NOMO-1 treated with dmso at 0.1 percent for 144 hours (cell line): ENCODE data around the gene SLC17A2.
"Not testable (repeated sequence)": the region's sequence is repeated elsewhere in the genome, so short reads cannot be mapped to it uniquely, and the experiment has no call there.

Experiments used
- DNase-seq: peaks from one replicate; lab custom pipeline; 2025; ENCODE audit not compliant: unreplicated experiment; lab: John Stamatoyannopoulos, UW

The SLC17A2 gene

DNA sequence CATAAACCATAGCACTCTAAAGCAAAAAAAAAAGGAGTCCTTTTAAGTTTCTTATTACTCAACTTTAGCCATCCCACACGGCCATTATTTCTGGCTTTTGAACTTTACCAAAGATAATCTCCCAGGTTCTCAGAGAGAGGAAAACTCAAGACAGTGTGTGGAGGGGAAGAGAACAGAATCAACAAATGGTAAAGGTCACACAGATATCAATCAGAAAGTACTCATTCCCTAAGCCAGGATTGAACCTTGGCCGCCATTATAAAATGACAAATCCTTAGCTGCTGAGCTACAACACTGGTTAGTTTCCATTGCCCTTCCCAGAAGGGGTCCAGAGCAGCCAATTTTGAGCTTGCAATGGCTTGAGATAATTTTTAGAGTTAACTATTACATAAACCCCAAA is 22.0 kb upstream of the SLC17A2 start:
- DNase-seq: no peak

DNA sequence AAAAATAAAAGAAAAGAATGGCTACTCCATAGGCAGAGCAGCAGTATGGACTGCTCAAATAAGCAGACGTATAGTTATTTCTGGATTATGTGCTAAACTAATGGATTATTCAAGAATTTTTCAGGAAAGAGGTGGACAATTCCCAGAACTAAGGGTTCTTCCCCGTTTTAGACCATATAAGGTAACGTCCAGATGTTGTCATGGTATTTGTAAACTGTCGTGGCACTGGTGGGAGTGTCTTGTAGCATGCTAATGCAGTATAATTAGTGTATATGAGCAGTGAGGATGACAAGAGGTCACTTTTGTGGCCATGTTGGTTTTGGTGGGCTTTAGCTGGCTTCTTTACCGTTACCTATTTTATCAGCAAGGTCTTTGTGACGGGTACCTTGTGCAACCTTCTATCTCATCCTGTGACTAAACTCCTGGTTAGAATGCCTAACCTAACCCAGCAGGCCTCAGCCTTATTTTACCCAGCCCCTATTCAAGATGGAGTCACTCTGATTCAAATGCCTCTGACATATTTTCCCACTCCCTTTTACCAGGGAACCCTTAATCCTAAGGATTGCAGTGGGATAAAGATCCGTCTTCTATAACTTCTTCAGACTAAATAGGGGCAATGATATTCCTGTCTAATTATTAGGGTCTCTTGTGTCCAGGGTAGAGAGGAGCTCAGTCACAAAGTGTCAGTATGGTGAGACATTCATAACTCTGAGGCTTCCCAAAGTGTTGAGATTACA is 21.0 kb upstream of the SLC17A2 start:
- no peak for DNase-seq

DNA sequence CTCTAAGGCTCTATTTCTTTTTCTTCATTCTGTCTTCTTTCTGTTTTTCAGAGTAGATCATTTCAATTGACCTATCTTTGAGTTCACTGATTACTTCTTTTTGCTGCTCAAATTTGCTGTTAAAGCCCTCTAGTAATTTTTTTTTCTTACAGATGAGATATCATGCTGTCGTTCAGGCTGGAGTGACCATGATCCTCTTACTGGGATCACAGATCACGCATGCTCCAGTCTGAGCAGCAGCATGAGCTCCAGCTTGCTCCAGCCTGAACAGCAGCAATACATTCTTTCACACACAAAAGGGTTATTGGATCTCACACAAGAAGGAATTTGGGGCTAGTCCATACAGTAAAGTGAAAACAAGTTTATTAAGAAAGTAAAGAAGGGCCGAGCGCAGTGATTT is 19.8 kb upstream of the SLC17A2 start:
- DNase-seq: no peak

DNA sequence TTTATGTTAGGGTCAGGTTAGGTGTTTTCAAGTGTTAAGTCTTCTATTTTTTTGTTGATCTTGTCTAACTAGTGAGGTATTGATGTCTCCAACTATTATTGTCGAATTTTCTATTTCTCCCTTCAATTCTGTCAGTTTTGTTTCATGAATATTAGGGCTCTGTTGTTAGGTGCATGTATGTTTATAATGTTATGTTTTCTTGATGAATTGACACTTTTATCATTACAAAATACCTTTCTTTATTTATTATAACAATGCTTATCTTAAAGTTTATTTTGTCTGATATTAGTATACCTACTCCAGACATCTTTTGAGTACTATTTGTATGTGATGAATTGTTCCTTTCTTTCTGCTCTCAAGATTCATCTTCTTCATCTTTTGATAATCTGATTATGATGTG is 19.2 kb upstream of the SLC17A2 start:
- no peak for DNase-seq

DNA sequence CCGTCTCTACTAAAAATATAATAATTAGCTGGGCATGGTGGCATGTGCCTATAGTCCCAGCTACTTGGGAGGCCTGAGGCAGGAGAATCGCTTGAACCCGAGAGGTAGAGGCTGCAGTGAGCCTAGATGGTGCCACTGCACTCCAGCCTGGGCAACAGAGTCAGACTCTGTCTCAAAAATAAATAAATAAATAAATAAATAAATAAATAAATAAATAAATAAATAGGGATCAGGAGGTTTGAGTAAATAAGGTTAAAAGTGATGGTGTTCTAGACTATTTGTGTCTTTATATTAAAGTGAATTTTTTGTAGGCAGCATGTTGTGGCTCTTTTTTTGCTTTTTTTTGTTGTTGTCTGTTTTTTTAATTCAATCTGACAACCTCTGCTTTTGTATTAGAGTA is 17.0 kb upstream of the SLC17A2 start:
- not testable (repeated sequence) for DNase-seq

DNA sequence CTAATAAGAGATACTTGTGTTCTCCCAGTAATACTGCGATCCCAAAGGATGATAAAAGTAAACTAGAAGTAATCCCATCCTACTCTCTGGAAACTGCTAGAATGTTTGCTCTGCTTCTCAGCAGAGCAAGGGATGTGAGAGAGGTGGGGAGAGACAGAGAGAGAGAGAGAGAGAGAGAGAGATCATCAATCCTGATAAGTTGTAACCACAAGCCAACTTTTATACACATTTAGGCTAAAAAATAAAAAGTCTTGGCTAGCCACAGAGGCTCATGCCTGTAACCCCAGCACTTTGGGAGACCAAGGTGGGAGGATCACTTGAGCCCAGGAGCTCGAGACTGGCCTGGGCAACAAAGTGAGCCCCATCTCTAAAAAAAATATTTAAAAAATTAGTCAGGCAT is 16.1 kb upstream of the SLC17A2 start:
- no peak for DNase-seq

DNA sequence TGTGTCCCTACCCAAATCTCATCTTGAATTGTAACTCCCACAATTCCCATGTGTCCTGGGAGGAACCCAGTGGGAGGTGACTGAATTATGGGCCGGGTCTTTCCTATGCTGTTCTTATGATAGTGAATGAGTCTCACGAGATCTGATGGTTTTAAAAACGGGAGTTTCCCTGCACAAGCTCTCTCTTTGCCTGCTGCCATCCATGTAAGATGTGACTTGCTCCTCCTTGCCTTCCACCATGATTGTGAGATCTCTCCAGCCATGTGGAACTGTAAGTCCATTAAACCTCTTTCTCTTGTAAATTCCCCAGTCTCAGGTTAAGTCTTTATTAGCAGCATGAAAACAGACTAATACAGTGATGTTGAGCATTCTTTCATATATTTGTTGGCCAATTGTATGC is 15.2 kb upstream of the SLC17A2 start:
- DNase-seq: not testable (repeated sequence)

DNA sequence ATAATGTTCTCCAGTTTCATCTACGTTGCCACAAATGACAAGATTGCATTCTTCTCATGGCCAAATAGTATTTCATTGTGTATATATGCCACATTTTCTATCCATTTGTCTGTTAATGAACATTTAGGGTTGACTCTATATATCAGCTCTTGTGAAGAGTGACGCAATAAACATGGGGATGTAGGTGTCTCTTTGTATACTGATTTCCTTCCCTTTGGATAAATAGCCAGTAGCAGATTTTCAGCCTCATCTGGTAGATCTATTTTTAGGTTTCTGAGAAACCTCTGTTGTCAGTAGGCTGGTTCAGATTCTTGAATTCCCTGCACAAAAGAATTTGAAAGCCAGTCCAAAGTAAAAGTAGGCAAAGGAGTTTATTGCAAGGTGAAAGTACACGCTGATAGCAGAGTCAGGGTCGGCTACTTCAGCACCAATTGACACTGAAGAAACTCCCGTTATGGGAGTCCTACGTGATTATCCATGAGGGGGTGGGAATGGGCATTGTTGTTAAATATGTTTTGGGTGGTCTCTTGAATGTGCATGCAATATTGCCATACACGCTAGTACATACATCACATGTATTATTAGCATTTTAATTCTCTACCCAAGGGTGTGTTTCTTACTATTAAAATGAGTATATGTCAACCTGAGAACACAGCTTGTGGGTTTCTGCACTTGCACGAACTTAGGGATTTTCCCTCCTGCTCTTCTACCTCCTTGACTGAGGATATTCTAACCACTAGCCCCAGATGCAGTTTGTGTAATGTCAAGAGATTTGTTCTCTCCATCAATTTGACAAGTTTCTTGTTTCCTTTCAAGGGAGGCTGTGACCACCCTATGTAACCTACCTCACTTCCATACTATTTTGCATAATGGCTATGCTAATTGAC is 14.4 kb upstream of the SLC17A2 start:
- DNase-seq: no peak

DNA sequence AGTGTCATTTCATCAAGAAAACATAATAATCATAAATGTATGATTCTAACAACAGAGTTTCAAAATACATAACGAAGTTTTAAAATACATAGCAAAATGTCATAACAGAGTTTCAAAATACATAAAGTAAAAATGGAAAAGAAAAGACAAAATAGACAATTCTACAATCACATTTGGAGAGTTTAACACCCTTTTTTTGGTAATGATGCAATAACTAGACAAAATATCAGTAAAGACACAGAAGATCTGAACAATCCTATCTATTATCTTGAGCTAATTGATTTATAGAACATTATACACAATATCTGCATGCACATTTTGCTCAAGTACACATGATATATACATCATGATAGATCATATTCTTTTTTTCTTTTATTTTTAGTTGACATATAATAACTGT is 13.4 kb upstream of the SLC17A2 start:
- no peak for DNase-seq

DNA sequence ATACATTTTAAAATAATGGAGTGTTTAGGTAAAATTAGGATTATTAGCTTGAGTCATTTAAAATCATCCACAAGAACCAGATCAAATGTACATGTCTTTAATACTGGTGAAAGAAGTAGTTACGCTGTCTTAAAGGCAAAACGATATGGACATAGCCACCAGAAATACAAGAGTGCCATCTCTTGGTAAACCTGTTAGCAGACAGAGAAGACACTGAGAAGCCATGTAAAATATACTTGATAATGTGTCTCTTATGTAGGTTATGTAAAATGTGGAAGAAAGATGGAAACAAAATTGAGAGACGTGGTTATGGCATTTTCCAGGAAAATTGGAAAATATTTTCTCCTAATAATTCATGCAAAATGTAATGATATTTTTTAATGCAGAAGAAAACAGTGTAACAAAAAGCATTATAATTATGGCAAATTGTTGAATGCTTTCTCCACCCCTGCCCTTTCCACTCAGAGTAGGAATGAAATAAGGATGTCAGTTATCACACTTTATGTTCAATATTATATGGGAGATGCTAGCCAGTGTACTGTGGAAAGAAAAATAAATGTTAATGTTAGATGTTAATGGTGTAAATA is 12.2 kb upstream of the SLC17A2 start:
- DNase-seq: no peak

DNA sequence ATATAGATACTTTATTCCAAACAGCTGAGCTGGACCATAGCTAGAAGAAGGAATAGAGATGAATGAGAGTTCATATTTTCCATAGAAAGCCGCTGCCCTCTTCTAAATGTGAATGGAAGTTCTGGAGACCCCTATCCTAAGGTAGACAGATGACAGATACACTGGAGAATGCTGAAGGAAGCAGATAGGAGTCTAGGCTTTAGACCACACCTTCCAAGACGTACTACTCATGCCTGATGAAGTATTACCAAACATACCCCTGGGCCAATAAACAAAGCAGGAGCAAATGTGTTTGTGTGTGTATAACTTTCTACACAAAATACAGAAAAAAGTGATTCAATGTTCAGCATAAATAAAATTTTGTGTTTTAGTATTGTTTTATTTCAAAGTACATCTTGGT is 9.1 kb upstream of the SLC17A2 start:
- DNase-seq: no peak

DNA sequence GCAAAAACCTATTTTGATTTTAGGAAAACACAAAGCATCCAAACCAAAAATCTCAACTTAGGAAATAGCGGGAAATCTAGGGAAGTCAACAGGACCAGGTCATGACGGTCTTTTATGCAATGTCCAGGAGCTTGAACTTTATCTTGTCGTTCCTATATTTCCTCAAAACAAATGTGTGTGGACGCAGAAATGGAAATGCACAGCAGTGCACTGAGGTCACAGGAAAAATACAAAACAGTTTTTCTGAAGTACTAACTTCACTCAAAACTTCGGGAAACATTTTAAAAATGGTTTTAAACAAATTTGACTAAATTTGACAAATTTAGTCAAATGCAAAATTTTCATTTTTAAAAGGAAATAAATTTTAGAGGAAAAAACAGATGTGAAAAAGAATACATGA is 5.5 kb upstream of the SLC17A2 start:
- DNase-seq: no peak

DNA sequence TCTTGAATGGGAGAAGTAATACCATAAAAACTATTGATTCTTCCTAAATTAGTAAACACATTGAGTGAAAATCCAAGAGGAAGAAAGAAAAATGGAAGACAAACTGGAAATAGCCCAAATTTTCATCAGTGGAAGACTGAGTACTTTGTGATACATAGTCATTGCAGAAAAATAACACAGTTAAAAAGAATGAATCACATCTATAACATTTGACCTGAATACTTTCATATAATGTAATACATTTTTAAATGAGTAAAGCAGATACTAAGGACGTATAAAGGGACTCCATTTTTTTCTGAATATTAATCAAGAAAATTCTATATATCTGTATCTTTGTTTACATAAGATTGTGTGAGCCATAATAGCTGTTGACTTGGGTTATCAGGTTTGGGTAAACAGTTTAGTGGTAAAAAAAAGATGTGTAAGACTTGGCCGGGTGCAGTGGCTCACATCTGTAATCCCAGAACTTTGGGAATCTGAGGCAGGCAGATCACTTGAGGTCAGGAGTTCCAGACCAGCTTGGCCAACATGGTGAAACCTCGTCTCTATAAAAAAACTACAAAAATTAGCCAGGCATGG is 4.3 kb upstream of the SLC17A2 start:
- no peak for DNase-seq

DNA sequence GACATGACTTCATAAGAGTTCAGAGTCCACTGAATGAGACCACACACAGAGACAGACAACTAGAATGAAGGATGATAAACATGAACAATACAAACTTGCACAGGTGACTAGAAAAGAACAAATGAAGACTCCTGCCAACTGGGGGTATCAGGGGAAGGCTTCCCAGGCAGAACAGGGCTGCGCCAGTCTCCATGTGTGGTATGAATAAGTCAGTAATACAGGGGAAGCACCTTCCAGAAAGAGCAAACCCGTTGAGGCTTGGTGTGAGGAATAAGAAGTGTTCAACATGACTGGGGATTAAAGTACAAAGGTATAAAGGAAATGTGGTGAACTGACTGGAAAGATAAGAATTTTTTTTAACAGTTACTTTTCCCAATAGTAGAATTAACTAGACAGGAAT is 3.7 kb upstream of the SLC17A2 start:
- DNase-seq: no peak

DNA sequence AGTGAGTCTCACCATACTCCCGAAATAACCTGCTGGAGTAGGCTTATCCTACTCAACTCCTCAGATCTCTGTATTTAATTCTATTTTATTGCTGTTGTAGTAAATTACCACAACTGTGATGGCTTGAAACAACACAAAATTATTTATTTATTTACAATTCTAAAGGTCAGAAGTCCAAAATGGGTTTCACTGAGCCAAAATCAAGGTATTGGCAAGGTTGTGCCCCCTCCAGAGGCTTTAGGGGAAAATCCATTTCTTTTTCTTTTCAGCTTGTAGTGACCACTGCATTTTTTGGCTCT is 869 bp upstream of the SLC17A2 start:
- DNase-seq: no peak

DNA sequence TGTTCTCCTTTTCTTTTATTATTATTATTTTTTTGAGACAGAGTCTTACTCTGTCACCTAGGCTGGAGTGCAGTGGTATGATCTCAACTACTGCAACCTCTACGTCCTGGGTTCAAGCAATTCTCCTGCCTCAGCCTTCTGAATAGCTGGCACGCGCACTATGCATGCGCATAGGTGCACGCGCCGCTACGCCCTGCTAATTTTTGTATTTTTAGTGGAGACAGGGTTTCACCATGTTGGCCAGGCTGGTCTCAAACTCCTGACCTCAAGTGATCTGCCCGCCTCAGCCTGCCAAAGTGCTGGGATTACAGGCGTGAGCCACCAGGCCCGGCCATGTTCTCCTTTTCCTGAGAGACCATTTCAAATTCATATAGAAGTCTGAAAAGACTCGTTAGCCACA is 706 bp downstream of the SLC17A2 start:
- DNase-seq: not testable (repeated sequence)

DNA sequence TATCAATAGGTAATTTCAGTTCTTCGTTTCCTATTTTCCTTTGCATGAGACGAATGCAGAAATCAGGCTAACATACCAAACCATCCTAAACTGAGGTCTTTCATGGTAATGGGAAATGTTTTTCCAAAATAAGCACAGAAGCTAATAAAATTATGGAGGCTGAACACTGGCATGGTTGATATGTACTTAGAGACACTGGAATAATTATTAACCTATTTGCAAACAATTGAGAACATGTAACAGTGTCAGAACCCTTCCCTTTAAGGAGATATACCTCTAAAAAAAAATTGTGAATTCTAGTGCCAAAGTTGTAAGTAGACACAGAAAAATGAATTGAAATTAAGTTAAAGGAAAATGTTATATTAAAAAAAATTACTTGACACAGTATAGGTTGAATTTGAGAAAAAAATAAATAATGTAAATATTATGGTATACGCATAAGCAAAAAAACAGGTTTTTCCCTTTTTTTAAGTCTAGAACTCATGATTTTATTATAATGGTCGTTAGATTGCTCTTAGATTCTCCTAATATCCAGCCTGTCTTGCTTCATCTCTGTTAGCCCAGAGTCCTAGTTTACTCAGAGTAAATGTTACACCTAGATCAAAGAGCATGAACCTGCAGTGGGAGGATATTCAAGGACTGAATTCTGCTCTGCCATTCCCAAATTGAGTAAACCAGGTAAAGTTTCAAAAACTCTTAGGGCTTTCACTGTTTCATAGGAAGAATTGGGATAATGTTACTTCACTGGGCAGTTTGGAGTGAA is 1.7 kb downstream of the SLC17A2 start:
- no peak for DNase-seq

DNA sequence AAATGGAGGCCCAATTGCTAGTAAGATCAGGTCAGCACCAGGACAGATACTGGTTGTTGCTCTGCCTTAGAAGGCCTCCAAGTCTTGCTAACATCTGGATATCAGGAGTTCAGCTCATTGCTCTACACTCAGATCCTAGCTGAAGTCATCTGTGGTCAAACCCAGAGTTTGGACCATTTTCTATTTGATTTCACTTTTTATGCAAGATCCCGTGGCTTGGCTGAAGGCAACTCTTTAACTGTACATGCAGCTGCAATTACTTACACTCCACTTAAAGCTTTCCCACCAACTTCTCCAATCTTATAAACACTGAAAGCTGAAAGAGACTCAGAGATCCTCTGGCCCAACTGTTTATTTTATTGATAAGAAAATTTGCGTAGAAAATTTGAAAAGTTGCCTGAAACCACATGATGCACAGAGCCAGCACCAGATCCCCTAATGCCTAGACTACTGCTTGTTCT is 2.7 kb downstream of the SLC17A2 start:
- DNase-seq: peak; percentile 4

DNA sequence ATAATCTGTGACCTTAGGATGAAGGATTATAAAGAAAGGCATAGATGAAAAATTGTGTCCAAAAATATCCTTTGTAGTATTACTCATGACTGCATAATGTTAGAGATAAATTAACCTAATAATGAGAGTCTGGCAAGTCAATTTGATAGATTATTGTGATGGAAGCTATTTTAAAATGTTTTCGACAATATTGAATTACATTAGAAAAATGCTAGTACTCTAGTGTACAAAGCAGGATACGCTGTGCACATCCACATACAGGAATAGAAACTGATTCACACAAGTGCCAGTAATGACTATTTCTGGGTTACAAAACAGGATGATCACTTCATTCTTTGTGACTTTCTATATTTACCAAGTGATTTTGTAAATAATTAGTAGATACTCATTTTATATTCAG is 3.3 kb downstream of the SLC17A2 start:
- no peak for DNase-seq

DNA sequence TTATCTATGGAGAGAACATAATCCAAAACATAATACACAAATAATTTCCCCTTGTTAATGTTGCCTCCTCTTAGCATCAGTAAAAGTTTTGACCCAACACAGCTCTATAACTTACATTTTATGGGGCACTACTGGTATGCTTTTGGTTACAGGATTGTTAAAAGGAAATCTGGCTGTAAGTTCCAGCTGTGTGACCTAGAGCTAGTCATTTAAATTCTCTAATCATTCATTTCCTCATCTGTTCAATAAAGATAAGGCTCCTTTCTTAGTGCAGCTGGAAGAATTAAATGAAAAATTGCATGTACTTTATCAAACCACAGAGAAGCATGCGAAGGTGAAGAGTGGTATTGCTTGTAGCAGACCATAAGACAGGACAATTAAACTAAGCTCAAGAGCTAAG is 4.6 kb downstream of the SLC17A2 start:
- no peak for DNase-seq

DNA sequence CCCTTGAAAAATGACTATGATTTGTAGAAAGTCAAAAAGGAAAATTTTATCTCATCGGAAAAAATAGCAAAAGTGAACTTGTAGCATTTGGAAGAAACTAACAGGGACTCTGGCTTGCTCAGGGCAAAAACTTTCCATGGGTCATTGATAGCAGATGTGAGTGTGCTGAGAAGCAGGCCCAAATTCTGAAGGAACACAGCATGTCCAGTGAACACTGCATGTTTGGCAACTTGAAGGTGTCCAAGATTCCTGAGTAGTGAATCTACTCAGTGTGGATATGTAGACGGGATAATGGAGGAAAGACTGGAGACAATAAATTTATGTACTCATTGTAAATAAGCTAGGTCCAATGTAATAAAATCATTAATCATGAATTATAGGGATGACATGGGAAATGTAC is 8.2 kb downstream of the SLC17A2 start:
- DNase-seq: no peak
